ENCODE results near the gene CTAGE9.

CTAGE9 gene

GRCh38 chr6:131739136-131739535 lies 28.3 kb upstream of the CTAGE9 start:
- H3K4me3 ChIP-seq (ENCODE audit: control insufficient read depth, low read depth, low read length) = no peak overlapping the region

GRCh38 chr6:131736811-131737210 lies 26.0 kb upstream of the CTAGE9 start:
- TF ChIP-seq, protein P1, sequence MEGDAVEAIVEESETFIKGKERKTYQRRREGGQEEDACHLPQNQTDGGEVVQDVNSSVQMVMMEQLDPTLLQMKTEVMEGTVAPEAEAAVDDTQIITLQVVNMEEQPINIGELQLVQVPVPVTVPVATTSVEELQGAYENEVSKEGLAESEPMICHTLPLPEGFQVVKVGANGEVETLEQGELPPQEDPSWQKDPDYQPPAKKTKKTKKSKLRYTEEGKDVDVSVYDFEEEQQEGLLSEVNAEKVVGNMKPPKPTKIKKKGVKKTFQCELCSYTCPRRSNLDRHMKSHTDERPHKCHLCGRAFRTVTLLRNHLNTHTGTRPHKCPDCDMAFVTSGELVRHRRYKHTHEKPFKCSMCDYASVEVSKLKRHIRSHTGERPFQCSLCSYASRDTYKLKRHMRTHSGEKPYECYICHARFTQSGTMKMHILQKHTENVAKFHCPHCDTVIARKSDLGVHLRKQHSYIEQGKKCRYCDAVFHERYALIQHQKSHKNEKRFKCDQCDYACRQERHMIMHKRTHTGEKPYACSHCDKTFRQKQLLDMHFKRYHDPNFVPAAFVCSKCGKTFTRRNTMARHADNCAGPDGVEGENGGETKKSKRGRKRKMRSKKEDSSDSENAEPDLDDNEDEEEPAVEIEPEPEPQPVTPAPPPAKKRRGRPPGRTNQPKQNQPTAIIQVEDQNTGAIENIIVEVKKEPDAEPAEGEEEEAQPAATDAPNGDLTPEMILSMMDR (IDR thresholded peaks at IDR 0.05; ENCODE audit: control insufficient read depth, insufficient read depth, low read depth, low read length, missing control alignments) = no peak
- DNase-seq (ENCODE audit: low read depth) = no peak

More at GRCh38 chr6:131739136-131739535, 28.3 kb upstream of the CTAGE9 start:
- DNase-seq (ENCODE audit: low read depth) = no peak
- TF ChIP-seq, protein P1 (IDR thresholded peaks at IDR 0.05; ENCODE audit: control insufficient read depth, insufficient read depth, low read depth, low read length, missing control alignments) = no peak

GRCh38 chr6:131736003-131736596 lies 25.3 kb upstream of the CTAGE9 start:
- TF ChIP-seq, protein P1 (IDR thresholded peaks at IDR 0.05; ENCODE audit: control insufficient read depth, insufficient read depth, low read depth, low read length, missing control alignments) = no peak

More at GRCh38 chr6:131736811-131737210, 26.0 kb upstream of the CTAGE9 start:
- H3K4me3 ChIP-seq (ENCODE audit: control insufficient read depth, low read depth, low read length) = no peak overlapping the region

DNA sequence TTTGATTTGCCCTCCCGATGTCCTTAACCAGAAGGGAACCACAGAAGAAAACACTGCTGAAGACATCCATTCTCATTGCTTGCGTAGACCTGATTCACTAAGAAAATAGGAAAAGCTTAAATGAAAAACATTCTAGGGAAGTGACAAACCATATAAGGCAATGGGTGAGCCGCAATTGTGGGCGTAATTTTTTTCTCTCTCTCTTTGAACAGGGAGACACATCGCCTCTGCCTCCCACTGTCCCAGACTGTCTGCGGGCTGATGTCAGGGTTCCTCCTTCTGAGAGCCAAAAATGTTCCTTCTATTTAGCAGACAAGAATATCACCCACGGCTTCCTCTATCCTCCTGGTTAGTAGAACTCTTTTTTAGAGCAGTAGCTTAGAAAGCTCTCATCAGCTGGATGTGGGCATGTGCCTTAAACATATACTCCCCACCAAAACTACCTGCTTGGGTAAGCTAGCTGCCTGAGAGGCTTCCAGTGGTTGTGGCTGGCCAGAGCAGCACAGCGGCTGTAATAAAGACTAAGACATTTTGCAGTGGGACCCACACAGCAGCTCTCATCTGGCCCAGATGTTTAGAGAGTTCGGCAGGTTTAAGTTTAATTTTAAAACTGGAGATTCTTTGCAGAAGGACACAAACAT lies 22.7 kb upstream of the CTAGE9 start:
- peak overlapping the region; percentile 10 for H3K4me3 ChIP-seq (ENCODE audit: control insufficient read depth, low read depth, low read length)
- DNase-seq (ENCODE audit: low read depth) = peak; percentile 78
- TF ChIP-seq, protein P1 (IDR thresholded peaks at IDR 0.05; ENCODE audit: control insufficient read depth, insufficient read depth, low read depth, low read length, missing control alignments) = no peak

More at GRCh38 chr6:131736003-131736596, 25.3 kb upstream of the CTAGE9 start:
- no peak for DNase-seq (ENCODE audit: low read depth)
- no peak overlapping the region for H3K4me3 ChIP-seq (ENCODE audit: control insufficient read depth, low read depth, low read length)

DNA sequence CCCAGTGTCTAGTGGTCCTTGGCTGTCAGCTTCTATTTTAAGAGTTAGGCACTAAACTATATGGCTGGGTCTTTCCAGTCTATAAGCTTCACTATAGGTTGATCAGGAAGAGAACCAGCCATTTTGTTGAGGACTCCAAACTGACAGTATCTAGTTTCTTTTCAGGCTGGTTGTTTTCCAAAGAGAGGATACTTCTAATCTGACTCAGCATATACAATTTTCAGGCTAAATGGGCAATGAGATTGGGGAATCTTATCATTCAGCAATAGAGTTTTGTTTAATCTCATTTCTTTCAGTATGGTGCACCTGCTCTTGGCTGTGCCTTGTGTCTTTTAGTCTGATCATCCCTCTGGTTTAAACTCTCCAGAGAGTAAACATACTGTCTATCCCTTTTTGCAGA lies 20.4 kb upstream of the CTAGE9 start:
- no peak overlapping the region for H3K4me3 ChIP-seq (ENCODE audit: control insufficient read depth, low read depth, low read length)
- TF ChIP-seq, protein P1 (IDR thresholded peaks at IDR 0.05; ENCODE audit: control insufficient read depth, insufficient read depth, low read depth, low read length, missing control alignments) = no peak
- no peak for DNase-seq (ENCODE audit: low read depth)

DNA sequence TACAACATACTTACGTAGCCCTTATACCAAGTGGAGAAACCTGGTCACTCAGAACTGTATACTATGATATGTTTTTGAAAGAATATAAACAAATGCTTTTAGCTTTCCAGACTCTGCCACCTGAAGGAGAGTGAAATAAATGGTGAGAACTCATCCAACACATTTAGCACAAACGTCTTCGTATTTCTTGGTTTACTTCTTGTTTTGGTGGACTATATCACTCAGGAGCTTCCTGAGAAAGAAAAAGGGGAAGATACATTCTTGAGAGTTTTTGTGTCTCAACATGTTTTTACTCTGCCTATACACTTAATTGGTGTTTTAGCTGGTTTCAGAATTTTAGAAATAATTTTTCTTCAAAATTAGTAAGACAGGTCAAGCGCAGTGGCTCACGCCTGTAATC lies 19.4 kb upstream of the CTAGE9 start:
- no peak overlapping the region for H3K4me3 ChIP-seq (ENCODE audit: control insufficient read depth, low read depth, low read length)
- DNase-seq (ENCODE audit: low read depth) = no peak
- TF ChIP-seq, protein P1 (IDR thresholded peaks at IDR 0.05; ENCODE audit: control insufficient read depth, insufficient read depth, low read depth, low read length, missing control alignments) = no peak
